HCT116 (cell line): ENCODE data around the gene NAA40.

Source experiments
- CEBPB ChIP-seq: IDR thresholded peaks from 2 replicates; pipeline ENCODE4 v1.6.1; 2012; ENCODE audit warnings: low read depth
- CTCF ChIP-seq, 3 experiments: fragments of 200-600 bp in 1 of 3; sonication (generic) in 1 of 3; IDR thresholded peaks in 2 of 3; conservative IDR thresholded peaks in 1 of 3; 2 replicates each; pipeline ENCODE4 v1.5.1; 2012 to 2017; ENCODE audit warnings: low read depth in 2 of 3, low read length in 2 of 3, antibody characterized with exemption in 1 of 3, borderline replicate concordance in 1 of 3, control low read depth in 1 of 3, mild to moderate bottlenecking in 1 of 3, mixed read lengths in 1 of 3, mixed run types in 1 of 3, moderate library complexity in 1 of 3; ENCODE audit not compliant: insufficient read depth in 1 of 3
- EZH2 ChIP-seq: fragments of 200-600 bp; sonication (generic); IDR thresholded peaks from 2 replicates; pipeline ENCODE4 v1.6.1; 2017; ENCODE audit warnings: antibody characterized with exemption, mixed run types
- MAX ChIP-seq: IDR thresholded peaks from 2 replicates; pipeline ENCODE4 v1.6.1; 2012
- POLR2A ChIP-seq: IDR thresholded peaks from 2 replicates; pipeline ENCODE4 v1.7.0; 2011; ENCODE audit warnings: borderline replicate concordance; ENCODE audit not compliant: insufficient read depth, insufficient read length; ENCODE audit errors: extremely low read depth
- POLR2AphosphoS5 ChIP-seq: IDR thresholded peaks from 2 replicates; pipeline ENCODE4 v1.6.1; 2011; ENCODE audit warnings: mild to moderate bottlenecking, low read depth, low read length, moderate library complexity
- RAD21 ChIP-seq: IDR thresholded peaks from 2 replicates; pipeline ENCODE4 v1.6.1; 2012; ENCODE audit warnings: low read depth, mild to moderate bottlenecking
- REST ChIP-seq: IDR thresholded peaks from 2 replicates; pipeline ENCODE4 v1.6.1; 2012; ENCODE audit warnings: low read depth
- SP1 ChIP-seq: IDR thresholded peaks from 2 replicates; pipeline ENCODE4 v1.6.1; 2012; ENCODE audit warnings: low read depth
- ZBTB33 ChIP-seq: IDR thresholded peaks from 2 replicates; pipeline ENCODE4 v1.6.1; 2011; ENCODE audit warnings: mild to moderate bottlenecking, low read length, moderate library complexity; ENCODE audit not compliant: insufficient replicate concordance; ENCODE audit errors: extremely low read depth
- ZFX ChIP-seq: fragments of 450-650 bp; IDR thresholded peaks from 2 replicates; pipeline ENCODE4 v1.6.1; 2017

- TF ChIP-seq EZH2 = no peak
- TF ChIP-seq POLR2A = no peak
- no peak for TF ChIP-seq CTCF (IDR thresholded peaks at IDR 0.05 in 2 of 3, conservative IDR thresholded peaks at IDR 0.05 in 1 of 3; ENCODE audit: borderline replicate concordance in 1 of 3, insufficient read depth in 1 of 3, low read depth in 2 of 3, low read length in 2 of 3)
- no peak for TF ChIP-seq ZFX
- no peak for TF ChIP-seq SP1
- no peak for TF ChIP-seq REST
- TF ChIP-seq POLR2AphosphoS5 = no peak
- TF ChIP-seq MAX = no peak
- TF ChIP-seq CEBPB = no peak
- TF ChIP-seq RAD21 = no peak
- no peak for TF ChIP-seq ZBTB33
These were observed 27.4 kb upstream of the NAA40 start for GRCh38 chr11:63911440-63911839.
